ENCODE results near the gene PHC2.

DNA sequence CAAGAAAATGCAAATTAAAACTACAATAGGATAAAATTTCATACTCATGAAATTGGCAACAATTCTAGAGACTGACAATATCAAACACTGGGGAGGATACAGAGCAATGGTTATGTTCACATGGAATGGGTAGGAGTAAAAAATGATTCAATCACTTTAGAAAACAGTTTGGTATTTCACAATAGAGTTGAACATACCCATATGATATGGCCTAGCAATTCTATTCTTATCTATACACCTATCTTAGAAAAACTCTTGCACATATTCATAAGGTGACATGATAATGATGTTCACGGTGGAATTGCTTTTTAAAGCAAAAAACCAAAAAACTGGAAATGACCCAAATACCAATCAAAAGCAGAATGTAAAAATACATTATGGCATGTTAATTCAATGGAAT, 28.7 kb downstream of the PHC2 start:
- TF ChIP-seq, protein P1, sequence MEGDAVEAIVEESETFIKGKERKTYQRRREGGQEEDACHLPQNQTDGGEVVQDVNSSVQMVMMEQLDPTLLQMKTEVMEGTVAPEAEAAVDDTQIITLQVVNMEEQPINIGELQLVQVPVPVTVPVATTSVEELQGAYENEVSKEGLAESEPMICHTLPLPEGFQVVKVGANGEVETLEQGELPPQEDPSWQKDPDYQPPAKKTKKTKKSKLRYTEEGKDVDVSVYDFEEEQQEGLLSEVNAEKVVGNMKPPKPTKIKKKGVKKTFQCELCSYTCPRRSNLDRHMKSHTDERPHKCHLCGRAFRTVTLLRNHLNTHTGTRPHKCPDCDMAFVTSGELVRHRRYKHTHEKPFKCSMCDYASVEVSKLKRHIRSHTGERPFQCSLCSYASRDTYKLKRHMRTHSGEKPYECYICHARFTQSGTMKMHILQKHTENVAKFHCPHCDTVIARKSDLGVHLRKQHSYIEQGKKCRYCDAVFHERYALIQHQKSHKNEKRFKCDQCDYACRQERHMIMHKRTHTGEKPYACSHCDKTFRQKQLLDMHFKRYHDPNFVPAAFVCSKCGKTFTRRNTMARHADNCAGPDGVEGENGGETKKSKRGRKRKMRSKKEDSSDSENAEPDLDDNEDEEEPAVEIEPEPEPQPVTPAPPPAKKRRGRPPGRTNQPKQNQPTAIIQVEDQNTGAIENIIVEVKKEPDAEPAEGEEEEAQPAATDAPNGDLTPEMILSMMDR (IDR thresholded peaks at IDR 0.05; ENCODE audit: low read depth, low read length): no peak
- TF ChIP-seq POLR2A (IDR thresholded peaks at IDR 0.05; ENCODE audit: extremely low read depth, insufficient read length) (no peak), MYC (IDR thresholded peaks at IDR 0.05; ENCODE audit: low read depth, low read length) (no peak)

Data from NB4 (cell line).